Liver (tissue), 9 donors: Measurements from ENCODE around the gene FFAR1. TPM values are rescaled to one million over a fixed set of nuclear protein-coding genes. Genes with fewer than 3 reads are reported as not detected.

Experiments
- DNase-seq: peaks from one replicate; pipeline ENCODE4 v3.0.0-alpha.2; 2017; ENCODE audit warnings: low spot score
- H3K27ac ChIP-seq, 2 donors: one replicate each; pipeline ENCODE4 v1.7.0; 2013; ENCODE audit warnings: inconsistent platforms in 2 of 2, low read length in 2 of 2, control low read depth in 1 of 2, low read depth in 1 of 2, mild to moderate bottlenecking in 1 of 2
- H3K27me3 ChIP-seq, 4 donors: one replicate each; pipeline versions ENCODE4 v1.6.1 to v1.7.0; 2013; ENCODE audit warnings: low read length in 3 of 4, inconsistent platforms in 1 of 4, mild to moderate bottlenecking in 1 of 4, moderate library complexity in 1 of 4; ENCODE audit not compliant: control insufficient read depth in 4 of 4, insufficient read depth in 4 of 4
- H3K36me3 ChIP-seq, 4 donors: one replicate each; pipeline versions ENCODE4 v1.6.1 to v1.7.0; 2013; ENCODE audit warnings: low read length in 3 of 4, mild to moderate bottlenecking in 3 of 4, low read depth in 1 of 4, moderate library complexity in 1 of 4; ENCODE audit not compliant: control insufficient read depth in 4 of 4, insufficient read depth in 3 of 4
- H3K4me1 ChIP-seq, 4 donors: one replicate each; pipeline versions ENCODE4 v1.6.1 to v1.7.0; 2013; ENCODE audit warnings: low read length in 3 of 4, mild to moderate bottlenecking in 3 of 4, moderate library complexity in 1 of 4; ENCODE audit not compliant: control insufficient read depth in 4 of 4, insufficient read depth in 4 of 4
- H3K4me3 ChIP-seq, 3 donors: one replicate each; pipeline versions ENCODE4 v1.6.1 to v1.7.0; 2013; ENCODE audit warnings: low read length in 3 of 3, control low read depth in 1 of 3, low read depth in 1 of 3, mild to moderate bottlenecking in 1 of 3
- H3K9ac ChIP-seq, 2 donors: one replicate each; pipeline ENCODE4 v1.7.0; 2013; ENCODE audit warnings: low read length in 2 of 2, mild to moderate bottlenecking in 2 of 2, moderate library complexity in 2 of 2, control low read depth in 1 of 2, low read depth in 1 of 2
- H3K9me3 ChIP-seq, 4 donors: one replicate each; pipeline versions ENCODE4 v1.6.1 to v1.7.0; 2013; ENCODE audit warnings: low read length in 3 of 4; ENCODE audit not compliant: control insufficient read depth in 4 of 4
- ATF3 ChIP-seq: IDR thresholded peaks from 2 replicates; pipeline ENCODE4 v1.6.1; 2016; ENCODE audit warnings: antibody characterized with exemption
- CTCF ChIP-seq: fragments of 150-350 bp; IDR thresholded peaks from 2 replicates; pipeline ENCODE4 v1.5.1; 2017; ENCODE audit warnings: improper control_type of control experiment, low read depth, low read length; ENCODE audit not compliant: missing input control
- FOXA1 ChIP-seq: IDR thresholded peaks from 2 replicates; pipeline ENCODE4 v1.6.1; 2016; ENCODE audit warnings: antibody characterized with exemption
- FOXA2 ChIP-seq: IDR thresholded peaks from 2 replicates; pipeline ENCODE4 v1.6.1; 2016; ENCODE audit warnings: antibody characterized with exemption
- GABPA ChIP-seq, 2 donors: IDR thresholded peaks in 1 of 2; conservative IDR thresholded peaks in 1 of 2; 2 replicates each; pipeline ENCODE4 v1.6.1; 2016; ENCODE audit warnings: antibody characterized with exemption in 2 of 2, mild to moderate bottlenecking in 1 of 2, moderate library complexity in 1 of 2
- HNF4A ChIP-seq, 2 donors: conservative IDR thresholded peaks; 2 replicates each; pipeline ENCODE4 v1.6.1; 2016; ENCODE audit warnings: antibody characterized with exemption in 2 of 2, mild to moderate bottlenecking in 2 of 2
- HNF4G ChIP-seq: IDR thresholded peaks from 2 replicates; pipeline ENCODE4 v1.6.1; 2016; ENCODE audit warnings: antibody characterized with exemption
- JUND ChIP-seq, 2 donors: IDR thresholded peaks; 2 replicates each; pipeline ENCODE4 v1.6.1; 2016; ENCODE audit warnings: antibody characterized with exemption in 2 of 2
- MAX ChIP-seq: IDR thresholded peaks from 2 replicates; pipeline ENCODE4 v1.6.1; 2016; ENCODE audit warnings: antibody characterized with exemption
- RAD21 ChIP-seq, 2 donors: IDR thresholded peaks; 2 replicates each; pipeline ENCODE4 v1.6.1; 2016; ENCODE audit warnings: antibody characterized with exemption in 2 of 2, mild to moderate bottlenecking in 2 of 2
- REST ChIP-seq: IDR thresholded peaks from 2 replicates; pipeline ENCODE4 v1.6.1; 2016; ENCODE audit warnings: antibody characterized with exemption, mild to moderate bottlenecking
- RXRA ChIP-seq, 2 donors: IDR thresholded peaks; 2 replicates each; pipeline ENCODE4 v1.6.1; 2017 to 2018; ENCODE audit warnings: antibody characterized with exemption in 2 of 2, mild to moderate bottlenecking in 1 of 2
- SP1 ChIP-seq: IDR thresholded peaks from 2 replicates; pipeline ENCODE4 v1.6.1; 2018; ENCODE audit warnings: antibody characterized with exemption, mild to moderate bottlenecking
- TAF1 ChIP-seq: conservative IDR thresholded peaks from 2 replicates; pipeline ENCODE4 v1.6.1; 2016; ENCODE audit warnings: antibody characterized with exemption, mild to moderate bottlenecking
- YY1 ChIP-seq: IDR thresholded peaks from 2 replicates; pipeline ENCODE4 v1.6.1; 2016; ENCODE audit warnings: antibody characterized with exemption, mild to moderate bottlenecking
- ZBTB33 ChIP-seq: IDR thresholded peaks from 2 replicates; pipeline ENCODE4 v1.6.1; 2016; ENCODE audit warnings: antibody characterized with exemption
- whole genome bisulfite sequencing: extraction: QIAGEN DNeasy Blood & Tissue Kit; methylation state at CpG from one replicate; pipeline ENCODE4 v1.1.7; 2013; 5-methylcytosine and 5-hydroxymethylcytosine counted together
- polyA plus RNA-seq, 2 donors: library from polyadenylated mRNA; stranded (reverse) in 1 of 2; unstranded in 1 of 2; fragments of 200-250 nt in 1 of 2; fragments of >200 nt in 1 of 2; fragmentation: Nextera tagmentation in 1 of 2; extraction: Ambion mirVana in 1 of 2; gene quantifications; one replicate each; pipeline versions ENCODE4 v1.2.1 to v1.2.3, GENCODE V29; 2013 to 2015
- total RNA-seq, 2 donors: library from RNA; depleted of rRNA; stranded (reverse); fragments of >200 nt; gene quantifications; one replicate each; pipeline ENCODE4 v1.2.3, GENCODE V29; 2014
- donor health status: healthy.
- donor health status: healthy.
- donor health status: healthy.
- donor health status: healthy.
- donor health status: healthy.

The FFAR1 gene
- total and polyA plus RNA-seq, 4 donors, result not detected

GRCh38 chr19:35303357-35303915 lies 44.3 kb upstream of the FFAR1 start (continued):
- no peak for TF ChIP-seq MAX
- TF ChIP-seq RAD21 (IDR thresholded peaks at IDR 0.05), result no peak
- TF ChIP-seq YY1, result no peak
- no peak for TF ChIP-seq JUND (IDR thresholded peaks at IDR 0.05)

GRCh38 chr19:35304036-35304435 lies 43.7 kb upstream of the FFAR1 start:
- 92% methylated on average over 11 of the region's 11 CpGs for WGBS
- H3K27ac ChIP-seq, result no peak overlapping the region
- no peak overlapping the region for H3K4me3 ChIP-seq
- H3K4me1 ChIP-seq, result peaks cover 0 to 8% (median 3%) of the 10 kb centered on the region in 4 donors
- DNase-seq, result no peak
- H3K27me3 ChIP-seq, result no peaks in the 10 kb centered on the region
- no peaks in the 10 kb centered on the region for H3K9me3 ChIP-seq
- H3K9ac ChIP-seq, result no peak overlapping the region
- H3K36me3 ChIP-seq, result no peaks in the 10 kb centered on the region
- TF ChIP-seq RXRA (IDR thresholded peaks at IDR 0.05) (no peak), GABPA (IDR thresholded peaks at IDR 0.05 in 1 of 2, conservative IDR thresholded peaks at IDR 0.05 in 1 of 2) (no peak), TAF1 (no peak), FOXA2 (no peak), MAX (no peak), RAD21 (IDR thresholded peaks at IDR 0.05) (no peak), FOXA1 (no peak), CTCF (no peak), SP1 (no peak), ZBTB33 (no peak), HNF4A (conservative IDR thresholded peaks at IDR 0.05) (no peak), HNF4G (no peak), REST (no peak), YY1 (no peak), ATF3 (no peak)
